GM18951 (cell line): ENCODE data around the gene CDV3.

Experiments
- POLR2A ChIP-seq: IDR thresholded peaks from 4 replicates; pipeline ENCODE4 v1.6.1; 2011; ENCODE audit warnings: mild to moderate bottlenecking; ENCODE audit not compliant: insufficient read length, insufficient read depth; ENCODE audit errors: extremely low read depth
- in situ Hi-C: fragments of 300-500 bp; cut with MboI; formaldehyde crosslinking; loops from one replicate; pipeline ENCODE4 v1.12.0; 2022; ENCODE audit warnings: low sequenced_read_pairs, mixed read lengths, inconsistent platforms; ENCODE audit not compliant: unreplicated experiment

The CDV3 gene

GRCh38 chr3:133606342-133606741 lies 32.9 kb downstream of the CDV3 start:
- in situ Hi-C loops, result no loop called here

GRCh38 chr3:133606902-133607301 lies 33.4 kb downstream of the CDV3 start:
- no peak for TF ChIP-seq POLR2A
- in situ Hi-C loops, result no loop called here

More at GRCh38 chr3:133606342-133606741, 32.9 kb downstream of the CDV3 start:
- no peak for TF ChIP-seq POLR2A

GRCh38 chr3:133607816-133608215 lies 34.3 kb downstream of the CDV3 start:
- TF ChIP-seq POLR2A, result no peak
- in situ Hi-C loops, result no loop called here

- in situ Hi-C loops, result no loop called here
Observed at GRCh38 chr3:133608388-133608787, 34.9 kb downstream of the CDV3 start.

GRCh38 chr3:133610031-133610430 lies 36.5 kb downstream of the CDV3 start:
- TF ChIP-seq POLR2A, result no peak
- in situ Hi-C loops, result no loop called here

More at GRCh38 chr3:133608388-133608787, 34.9 kb downstream of the CDV3 start:
- no peak for TF ChIP-seq POLR2A

- in situ Hi-C loops, result no loop called here
- no peak for TF ChIP-seq POLR2A
Observed at GRCh38 chr3:133611534-133611933, 38.0 kb downstream of the CDV3 start.

- no peak for TF ChIP-seq POLR2A
- in situ Hi-C loops, result no loop called here
Observed at GRCh38 chr3:133620066-133620784, 46.7 kb downstream of the CDV3 start.

- in situ Hi-C loops, result no loop called here
- TF ChIP-seq POLR2A, result no peak
Observed at GRCh38 chr3:133627789-133628188, 54.3 kb downstream of the CDV3 start.

- in situ Hi-C loops, result no loop called here
Observed at GRCh38 chr3:133629146-133629545, 55.7 kb downstream of the CDV3 start.

GRCh38 chr3:133633439-133633838 lies 60.0 kb downstream of the CDV3 start:
- in situ Hi-C loops, result no loop called here
- TF ChIP-seq POLR2A, result no peak

More at GRCh38 chr3:133629146-133629545, 55.7 kb downstream of the CDV3 start:
- no peak for TF ChIP-seq POLR2A
